ENCODE measurements around the gene PRKAB1. TPM values are rescaled to one million over a fixed set of nuclear protein-coding genes. Genes with fewer than 3 reads are reported as not detected.

The PRKAB1 gene
- total RNA-seq, 4 donors from 2014 or later: 46.0 to 151 (median 89.3) TPM

- 74 to 83% methylated on average over 6 of the region's 6 CpGs for WGBS, 2 donors (ENCODE audit: low coverage in 1 of 2)
- Histone ChIP-seq H3K4me3 (no peak overlapping the region), H3K27me3 (no peaks in the 10 kb centered on the region), H3K9me3 (no peaks in the 10 kb centered on the region), H3K27ac (no peak overlapping the region), H3K36me3 (no peaks in the 10 kb centered on the region), H3K4me1 (no peaks in the 10 kb centered on the region)
- DNase-seq: no peak
- intact Hi-C loops (cut with DNase I; ENCODE audit: low total_unique reads) (no loop called here), in situ Hi-C loops (cut with MboI; ENCODE audit: low pct_ligation_motif_present in 1 of 4, low pct_unique_long_range_greater_than_20kb in 1 of 4, low sequenced_read_pairs in 3 of 4) (no loop called here)
- TF ChIP-seq EP300 (IDR thresholded peaks at IDR 0.05; ENCODE audit: low read depth) (no peak), POLR2A (IDR thresholded peaks at IDR 0.05) (no peak), POLR2AphosphoS5 (IDR thresholded peaks at IDR 0.05) (no peak), CTCF (IDR thresholded peaks at IDR 0.05) (no peak)
Measured at GRCh38 chr12:119728444-119728745, 60.5 kb downstream of the PRKAB1 start.

GRCh38 chr12:119729871-119730270, 61.9 kb downstream of the PRKAB1 start:
- 98 to 100% methylated on average over 2 to 8 of the region's 8 CpGs for WGBS, 2 donors (ENCODE audit: low coverage in 1 of 2)

GRCh38 chr12:119730381-119730780, 62.4 kb downstream of the PRKAB1 start:
- Histone ChIP-seq H3K9me3 (no peaks in the 10 kb centered on the region), H3K4me1 (no peaks in the 10 kb centered on the region), H3K36me3 (no peaks in the 10 kb centered on the region), H3K4me3 (no peak overlapping the region), H3K27me3 (no peaks in the 10 kb centered on the region), H3K27ac (no peak overlapping the region)
- in situ Hi-C loops (cut with MboI; ENCODE audit: low pct_ligation_motif_present in 1 of 4, low pct_unique_long_range_greater_than_20kb in 1 of 4, low sequenced_read_pairs in 3 of 4): no loop called here
- intact Hi-C loops (cut with DNase I; ENCODE audit: low total_unique reads): no loop called here
- WGBS, 2 donors (ENCODE audit: low coverage in 1 of 2): 80 to 92% methylated on average over 3 to 13 of the region's 13 CpGs
- TF ChIP-seq CTCF (IDR thresholded peaks at IDR 0.05) (no peak), POLR2AphosphoS5 (IDR thresholded peaks at IDR 0.05) (no peak), POLR2A (IDR thresholded peaks at IDR 0.05) (no peak), EP300 (IDR thresholded peaks at IDR 0.05; ENCODE audit: low read depth) (no peak)
- no peak for DNase-seq

More at GRCh38 chr12:119729871-119730270, 61.9 kb downstream of the PRKAB1 start:
- DNase-seq: no peak
- H3K36me3 ChIP-seq: no peaks in the 10 kb centered on the region
- no peak overlapping the region for H3K4me3 ChIP-seq
- no peaks in the 10 kb centered on the region for H3K9me3 ChIP-seq
- intact Hi-C loops (cut with DNase I; ENCODE audit: low total_unique reads) (no loop called here), in situ Hi-C loops (cut with MboI; ENCODE audit: low pct_ligation_motif_present in 1 of 4, low pct_unique_long_range_greater_than_20kb in 1 of 4, low sequenced_read_pairs in 3 of 4) (no loop called here)
- TF ChIP-seq EP300 (IDR thresholded peaks at IDR 0.05; ENCODE audit: low read depth) (no peak), CTCF (IDR thresholded peaks at IDR 0.05) (no peak), POLR2AphosphoS5 (IDR thresholded peaks at IDR 0.05) (no peak), POLR2A (IDR thresholded peaks at IDR 0.05) (no peak)
- no peaks in the 10 kb centered on the region for H3K4me1 ChIP-seq
- H3K27me3 ChIP-seq: no peaks in the 10 kb centered on the region
- no peak overlapping the region for H3K27ac ChIP-seq

Small RNA genes lying within 50 kb of the gene (small RNA-seq; reads per million reads assigned to genes)
- 0 reads per million in 4 donors for gene RN7SKP197

Other genes with a start within 250 kb of the PRKAB1 start
- gene TMEM233, start 74.4 kb upstream of the PRKAB1 start, total RNA-seq: under 1 TPM in 1 of 4 donors, not detected in 3; 0.27 TPM
- 10 to 100 TPM in 1 of 4 donors, 1 to 10 TPM in 3; 1.1 to 51.1 (median 7.1) TPM for gene CIT, start 209.2 kb downstream of the PRKAB1 start, total RNA-seq